ENCODE measurements around the gene TBRG1.

TBRG1 gene

GRCh38 chr11:124638500-124638899 is 15.8 kb downstream of the TBRG1 start:
- no peak overlapping the region for H3K9ac ChIP-seq (ENCODE audit: low read length)
- TF ChIP-seq CTCF (IDR thresholded peaks at IDR 0.05; ENCODE audit: low read length) (no peak), EZH2 (IDR thresholded peaks at IDR 0.05; ENCODE audit: borderline replicate concordance, low read length) (no peak)
- H2AFZ ChIP-seq (ENCODE audit: low read length), result no peak overlapping the region
- no peaks in the 10 kb centered on the region for H3K79me2 ChIP-seq (ENCODE audit: insufficient read depth, low read length)
- H3K36me3 ChIP-seq (ENCODE audit: insufficient read depth, low read length), result peaks cover 13% of the 10 kb centered on the region; the same call in 1 of the 2 replicates
- no peaks in the 10 kb centered on the region for H4K20me1 ChIP-seq (ENCODE audit: insufficient read depth, low read length)
- no peaks in the 10 kb centered on the region for H3F3A ChIP-seq (ENCODE audit: insufficient read depth, low read length)
- no peak overlapping the region for H3K4me3 ChIP-seq (ENCODE audit: low read depth, low read length, poor library complexity, severe bottlenecking)
- no peaks in the 10 kb centered on the region for H3K4me1 ChIP-seq (ENCODE audit: insufficient read depth, low read length, severe bottlenecking)
- no peaks in the 10 kb centered on the region for H3K27me3 ChIP-seq (ENCODE audit: insufficient read depth, low read length)
- H3K9me3 ChIP-seq (ENCODE audit: low read length), result no peaks in the 10 kb centered on the region
- no peaks in the 10 kb centered on the region for H3K9me2 ChIP-seq (ENCODE audit: low read depth, low read length)
- no peak overlapping the region for H3K4me2 ChIP-seq (ENCODE audit: low read length)
- H3K27ac ChIP-seq (ENCODE audit: low read depth, low read length, poor library complexity, severe bottlenecking), result no peak overlapping the region

- TF ChIP-seq CTCF (IDR thresholded peaks at IDR 0.05; ENCODE audit: low read length) (no peak), EZH2 (IDR thresholded peaks at IDR 0.05; ENCODE audit: borderline replicate concordance, low read length) (no peak)
- no peak overlapping the region for H2AFZ ChIP-seq (ENCODE audit: low read length)
- H3K27me3 ChIP-seq (ENCODE audit: insufficient read depth, low read length), result no peaks in the 10 kb centered on the region
- H3K4me2 ChIP-seq (ENCODE audit: low read length), result no peak overlapping the region
- no peaks in the 10 kb centered on the region for H3K4me1 ChIP-seq (ENCODE audit: insufficient read depth, low read length, severe bottlenecking)
- no peaks in the 10 kb centered on the region for H3K79me2 ChIP-seq (ENCODE audit: insufficient read depth, low read length)
- no peak overlapping the region for H3K27ac ChIP-seq (ENCODE audit: low read depth, low read length, poor library complexity, severe bottlenecking)
- H4K20me1 ChIP-seq (ENCODE audit: insufficient read depth, low read length), result no peaks in the 10 kb centered on the region
- H3K9ac ChIP-seq (ENCODE audit: low read length), result no peak overlapping the region
- peaks cover 8% of the 10 kb centered on the region; the same call in 1 of the 2 replicates for H3K36me3 ChIP-seq (ENCODE audit: insufficient read depth, low read length)
- H3F3A ChIP-seq (ENCODE audit: insufficient read depth, low read length), result no peaks in the 10 kb centered on the region
- no peaks in the 10 kb centered on the region for H3K9me2 ChIP-seq (ENCODE audit: low read depth, low read length)
- no peak overlapping the region for H3K4me3 ChIP-seq (ENCODE audit: low read depth, low read length, poor library complexity, severe bottlenecking)
- H3K9me3 ChIP-seq (ENCODE audit: low read length), result no peaks in the 10 kb centered on the region
Measured at GRCh38 chr11:124639186-124639585, 16.5 kb downstream of the TBRG1 start.

- H3K36me3 ChIP-seq (ENCODE audit: insufficient read depth, low read length), result 0 out of 2 replicates have a peak, but pooled peaks cover 3% of the 10 kb centered on the region
Measured at GRCh38 chr11:124640666-124641065, 18.0 kb downstream of the TBRG1 start.

GRCh38 chr11:124642628-124643027 is 20.0 kb downstream of the TBRG1 start:
- Histone ChIP-seq H3K4me1 (ENCODE audit: insufficient read depth, low read length, severe bottlenecking) (peaks cover 7% of the 10 kb centered on the region), H3K4me2 (ENCODE audit: low read length) (no peak overlapping the region), H3K27ac (ENCODE audit: low read depth, low read length, poor library complexity, severe bottlenecking) (no peak overlapping the region), H3K9me2 (ENCODE audit: low read depth, low read length) (no peaks in the 10 kb centered on the region), H3K36me3 (ENCODE audit: insufficient read depth, low read length) (no peaks in the 10 kb centered on the region), H3K27me3 (ENCODE audit: insufficient read depth, low read length) (no peaks in the 10 kb centered on the region), H3K4me3 (ENCODE audit: low read depth, low read length, poor library complexity, severe bottlenecking) (no peak overlapping the region), H4K20me1 (ENCODE audit: insufficient read depth, low read length) (no peaks in the 10 kb centered on the region), H2AFZ (ENCODE audit: low read length) (no peak overlapping the region), H3F3A (ENCODE audit: insufficient read depth, low read length) (no peaks in the 10 kb centered on the region), H3K9me3 (ENCODE audit: low read length) (no peaks in the 10 kb centered on the region), H3K9ac (ENCODE audit: low read length) (no peak overlapping the region), H3K79me2 (ENCODE audit: insufficient read depth, low read length) (no peaks in the 10 kb centered on the region)
- TF ChIP-seq CTCF (IDR thresholded peaks at IDR 0.05; ENCODE audit: low read length) (no peak), EZH2 (IDR thresholded peaks at IDR 0.05; ENCODE audit: borderline replicate concordance, low read length) (no peak)

More at GRCh38 chr11:124640666-124641065, 18.0 kb downstream of the TBRG1 start:
- H3K9me3 ChIP-seq (ENCODE audit: low read length), result no peaks in the 10 kb centered on the region
- H3K4me1 ChIP-seq (ENCODE audit: insufficient read depth, low read length, severe bottlenecking), result no peaks in the 10 kb centered on the region
- no peak overlapping the region for H3K9ac ChIP-seq (ENCODE audit: low read length)
- no peaks in the 10 kb centered on the region for H3F3A ChIP-seq (ENCODE audit: insufficient read depth, low read length)
- H4K20me1 ChIP-seq (ENCODE audit: insufficient read depth, low read length), result no peaks in the 10 kb centered on the region
- H3K4me3 ChIP-seq (ENCODE audit: low read depth, low read length, poor library complexity, severe bottlenecking), result no peak overlapping the region
- no peak overlapping the region for H2AFZ ChIP-seq (ENCODE audit: low read length)
- H3K4me2 ChIP-seq (ENCODE audit: low read length), result no peak overlapping the region
- no peak for TF ChIP-seq EZH2 (IDR thresholded peaks at IDR 0.05; ENCODE audit: borderline replicate concordance, low read length)
- no peaks in the 10 kb centered on the region for H3K79me2 ChIP-seq (ENCODE audit: insufficient read depth, low read length)
- no peak overlapping the region for H3K27ac ChIP-seq (ENCODE audit: low read depth, low read length, poor library complexity, severe bottlenecking)
- H3K9me2 ChIP-seq (ENCODE audit: low read depth, low read length), result no peaks in the 10 kb centered on the region
- no peaks in the 10 kb centered on the region for H3K27me3 ChIP-seq (ENCODE audit: insufficient read depth, low read length)
